Loucy (cell line): ENCODE measurements around the gene RING1.

ENCODE experiments used
- H2AFZ ChIP-seq: fragments of 200-600 bp; sonication (generic); 2 replicates; pipeline ENCODE4 v1.6.0; 2016; ENCODE audit warnings: antibody characterized with exemption, mild to moderate bottlenecking, low read length, moderate library complexity
- H3F3A ChIP-seq: fragments of 200-600 bp; 2 replicates; pipeline ENCODE4 v1.6.0; 2016; ENCODE audit warnings: antibody characterized with exemption, low read depth, mild to moderate bottlenecking
- H3K27me3 ChIP-seq: fragments of 200-600 bp; sonication (generic); 2 replicates; pipeline ENCODE4 v1.6.1; 2014; ENCODE audit warnings: low read length, mild to moderate bottlenecking; ENCODE audit not compliant: insufficient read depth, poor library complexity, severe bottlenecking
- H3K36me3 ChIP-seq: fragments of 200-600 bp; sonication (generic); 2 replicates; pipeline ENCODE4 v1.6.1; 2016; ENCODE audit warnings: low read length; ENCODE audit not compliant: insufficient read depth
- H3K4me1 ChIP-seq: fragments of 200-600 bp; sonication (generic); 2 replicates; pipeline ENCODE4 v1.5.1; 2014; ENCODE audit warnings: low read length, mild to moderate bottlenecking; ENCODE audit not compliant: insufficient read depth, poor library complexity, severe bottlenecking
- H3K4me2 ChIP-seq: fragments of 200-600 bp; sonication (generic); 2 replicates; pipeline ENCODE4 v1.6.0; 2014; ENCODE audit warnings: antibody characterized with exemption, low read length, low read depth, mild to moderate bottlenecking; ENCODE audit not compliant: poor library complexity, severe bottlenecking
- H3K4me3 ChIP-seq: fragments of 200-600 bp; sonication (generic); 2 replicates; pipeline ENCODE4 v1.5.1; 2014; ENCODE audit warnings: low read length, mild to moderate bottlenecking, mixed read lengths; ENCODE audit not compliant: poor library complexity, severe bottlenecking
- H3K79me2 ChIP-seq: fragments of 200-600 bp; sonication (generic); 2 replicates; pipeline ENCODE4 v1.6.1; 2014; ENCODE audit warnings: low read length; ENCODE audit not compliant: insufficient read depth
- H3K9ac ChIP-seq: fragments of 200-600 bp; sonication (generic); 2 replicates; pipeline ENCODE4 v1.6.0; 2014; ENCODE audit warnings: mild to moderate bottlenecking, low read depth, low read length, moderate library complexity; ENCODE audit not compliant: poor library complexity, severe bottlenecking
- H3K9me2 ChIP-seq: fragments of 200-600 bp; sonication (generic); replicated peaks from 2 replicates; pipeline ENCODE4 v1.6.1; 2016; ENCODE audit warnings: low read depth, low read length, mixed read lengths
- H3K9me3 ChIP-seq: fragments of 200-600 bp; sonication (generic); 2 replicates; pipeline ENCODE4 v1.6.1; 2014; ENCODE audit warnings: mild to moderate bottlenecking, antibody characterized with exemption, low read length, low read depth; ENCODE audit not compliant: insufficient read depth
- H4K20me1 ChIP-seq: fragments of 200-600 bp; sonication (generic); 2 replicates; pipeline ENCODE4 v1.6.0; 2014; ENCODE audit warnings: antibody characterized with exemption, low read length, mild to moderate bottlenecking; ENCODE audit not compliant: insufficient read depth, poor library complexity, severe bottlenecking
- CTCF ChIP-seq: fragments of 200-600 bp; sonication (generic); conservative IDR thresholded peaks from 2 replicates; pipeline ENCODE4 v1.5.1; 2014; ENCODE audit warnings: mild to moderate bottlenecking, antibody characterized with exemption, low read length
- EZH2phosphoT487 ChIP-seq: fragments of 200-600 bp; IDR thresholded peaks from 2 replicates; pipeline ENCODE4 v1.6.1; 2018; ENCODE audit warnings: antibody characterized with exemption, mild to moderate bottlenecking, moderate library complexity, borderline replicate concordance

Gene RING1

DNA sequence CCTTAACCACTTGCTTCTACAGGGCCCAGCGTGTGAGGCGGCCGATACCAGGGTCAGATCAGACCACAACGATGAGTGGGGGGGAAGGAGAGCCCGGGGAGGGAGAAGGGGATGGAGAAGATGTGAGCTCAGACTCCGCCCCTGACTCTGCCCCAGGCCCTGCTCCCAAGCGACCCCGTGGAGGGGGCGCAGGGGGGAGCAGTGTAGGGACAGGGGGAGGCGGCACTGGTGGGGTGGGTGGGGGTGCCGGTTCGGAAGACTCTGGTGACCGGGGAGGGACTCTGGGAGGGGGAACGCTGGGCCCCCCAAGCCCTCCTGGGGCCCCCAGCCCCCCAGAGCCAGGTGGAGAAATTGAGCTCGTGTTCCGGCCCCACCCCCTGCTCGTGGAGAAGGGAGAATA, 2.8 kb downstream of the RING1 start:
- Histone ChIP-seq H3K4me1 (peaks cover 13% of the 10 kb centered on the region), H4K20me1 (no peaks in the 10 kb centered on the region), H3K9me3 (no peaks in the 10 kb centered on the region), H3K9me2 (no peaks in the 10 kb centered on the region), H3K36me3 (no peaks in the 10 kb centered on the region), H3K27me3 (no peaks in the 10 kb centered on the region), H3K4me3 (no peak overlapping the region), H2AFZ (no peak overlapping the region), H3K4me2 (no peak overlapping the region), H3K79me2 (peaks cover 12% of the 10 kb centered on the region; the same call in 1 of the 2 replicates), H3F3A (no peaks in the 10 kb centered on the region), H3K9ac (no peak overlapping the region)
- TF ChIP-seq CTCF (no peak), EZH2phosphoT487 (no peak)

- Histone ChIP-seq H3K9ac (no peak overlapping the region), H3K4me2 (no peak overlapping the region), H3K27me3 (no peaks in the 10 kb centered on the region)
Measured at GRCh38 chr6:33211666-33212422, 3.5 kb downstream of the RING1 start.

DNA sequence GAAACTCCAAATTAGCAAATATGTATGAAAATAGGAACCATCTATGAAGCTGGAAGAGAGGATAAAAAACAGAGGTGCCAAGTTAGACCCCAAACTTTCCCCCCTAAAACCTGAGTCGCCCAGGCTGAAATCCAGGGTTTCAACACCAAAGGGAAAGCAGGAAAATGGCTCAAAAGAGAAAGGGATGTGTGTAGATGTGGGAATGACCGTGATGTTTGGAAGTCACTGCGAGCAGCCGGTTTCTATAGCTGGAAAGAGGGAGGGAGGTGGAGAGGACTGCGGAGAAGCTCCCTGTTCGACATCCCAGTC, 4.5 kb downstream of the RING1 start:
- H3K4me3 ChIP-seq, result no peak overlapping the region

More at GRCh38 chr6:33211666-33212422, 3.5 kb downstream of the RING1 start:
- no peaks in the 10 kb centered on the region for H3F3A ChIP-seq
- no peak for TF ChIP-seq EZH2phosphoT487
- TF ChIP-seq CTCF, result 0 out of 2 replicates have a peak, but pooled peaks have one; percentile 15
- no peaks in the 10 kb centered on the region for H3K9me2 ChIP-seq
- no peak overlapping the region for H3K4me3 ChIP-seq
- no peaks in the 10 kb centered on the region for H3K9me3 ChIP-seq
- peaks cover 13% of the 10 kb centered on the region for H3K4me1 ChIP-seq
- no peak overlapping the region for H2AFZ ChIP-seq
- H4K20me1 ChIP-seq, result no peaks in the 10 kb centered on the region
- no peaks in the 10 kb centered on the region for H3K36me3 ChIP-seq
- H3K79me2 ChIP-seq, result peaks cover 12% of the 10 kb centered on the region; the same call in 1 of the 2 replicates

More for the DNA sequence above, 4.5 kb downstream of the RING1 start:
- no peaks in the 10 kb centered on the region for H3F3A ChIP-seq
- no peak overlapping the region for H3K4me2 ChIP-seq
- no peaks in the 10 kb centered on the region for H3K9me2 ChIP-seq
- no peaks in the 10 kb centered on the region for H3K36me3 ChIP-seq
- TF ChIP-seq CTCF, result no peak
- TF ChIP-seq EZH2phosphoT487, result no peak
- no peak overlapping the region for H3K9ac ChIP-seq
- no peak overlapping the region for H2AFZ ChIP-seq
- H3K4me1 ChIP-seq, result peaks cover 10% of the 10 kb centered on the region
- no peaks in the 10 kb centered on the region for H3K9me3 ChIP-seq
- H4K20me1 ChIP-seq, result no peaks in the 10 kb centered on the region
- no peaks in the 10 kb centered on the region for H3K27me3 ChIP-seq
- peaks cover 9% of the 10 kb centered on the region; the same call in 1 of the 2 replicates for H3K79me2 ChIP-seq
